Measurements from ENCODE around the gene KITLG.
"Not testable (repeated sequence)": the region's sequence is repeated elsewhere in the genome, so short reads cannot be mapped to it uniquely, and the experiment has no call there.

KITLG gene

DNA sequence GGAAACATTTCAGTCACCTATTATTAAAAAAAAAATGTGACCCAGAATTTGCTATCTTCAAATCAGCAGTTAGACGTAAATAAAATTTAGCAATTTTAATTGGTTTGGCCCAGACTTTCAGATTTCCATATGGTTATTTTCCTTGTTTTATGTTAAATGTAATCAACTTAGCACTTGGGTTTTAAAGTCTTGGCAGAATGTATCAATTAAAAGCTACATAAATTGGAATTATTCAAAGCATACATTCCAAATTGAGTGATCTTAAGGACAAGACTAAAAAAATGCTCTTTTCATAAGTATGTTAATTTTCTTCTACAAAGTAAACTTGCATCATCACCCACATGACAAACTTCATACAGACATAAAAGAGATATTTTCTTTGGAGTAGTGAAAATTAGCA is 3.4 kb downstream of the KITLG start:
- DNase-seq (ENCODE audit: low read depth, low spot score) = no peak

DNA sequence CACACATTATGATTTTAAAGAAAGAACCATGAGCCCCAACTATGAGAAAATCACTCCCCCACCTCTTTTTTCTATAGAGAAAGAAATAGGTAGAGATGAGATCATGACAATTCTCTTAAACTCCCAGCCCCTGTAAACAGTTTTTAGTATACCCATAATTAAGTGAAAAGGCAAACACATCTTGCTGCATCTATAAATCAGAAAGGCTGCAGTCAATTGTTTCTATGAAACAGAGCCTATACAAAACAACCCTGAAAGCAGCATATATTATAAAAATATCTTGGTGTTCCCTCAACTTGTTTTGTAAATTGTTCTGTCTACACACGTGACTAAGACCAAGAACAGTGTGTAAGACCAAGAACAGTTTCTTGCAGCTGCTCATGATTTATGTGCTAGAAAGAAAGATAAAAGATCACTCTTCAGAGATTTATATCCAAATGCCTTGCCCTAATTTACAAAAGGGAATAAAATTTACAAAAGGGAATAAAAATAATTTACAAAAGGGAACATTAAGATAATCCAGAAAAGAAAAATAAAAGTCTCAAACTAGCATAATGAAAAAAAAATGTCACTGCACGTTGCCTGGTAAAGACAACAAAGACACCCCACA is 4.8 kb downstream of the KITLG start:
- no peak for DNase-seq (ENCODE audit: low read depth, low spot score)

DNA sequence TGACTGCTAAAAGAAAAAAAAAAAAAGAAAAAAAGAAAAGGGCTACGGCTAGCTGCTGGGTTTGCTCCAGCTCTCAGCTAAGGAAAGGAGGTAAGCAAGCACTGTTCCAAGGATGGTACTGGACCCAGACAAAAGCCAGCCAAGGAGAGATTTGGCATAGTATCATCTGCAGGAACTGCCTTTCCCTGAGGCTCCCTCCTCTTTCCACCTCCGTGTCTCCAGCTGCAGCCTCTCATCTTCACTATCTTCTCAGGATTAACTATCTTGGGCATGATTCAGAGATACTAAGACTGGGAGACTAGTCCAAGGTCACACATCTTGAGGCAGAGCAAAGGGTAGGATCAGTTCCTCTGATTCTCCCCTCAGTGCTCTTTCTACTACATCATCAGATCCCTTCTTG is 6.0 kb downstream of the KITLG start:
- no peak for DNase-seq (ENCODE audit: low read depth, low spot score)

DNA sequence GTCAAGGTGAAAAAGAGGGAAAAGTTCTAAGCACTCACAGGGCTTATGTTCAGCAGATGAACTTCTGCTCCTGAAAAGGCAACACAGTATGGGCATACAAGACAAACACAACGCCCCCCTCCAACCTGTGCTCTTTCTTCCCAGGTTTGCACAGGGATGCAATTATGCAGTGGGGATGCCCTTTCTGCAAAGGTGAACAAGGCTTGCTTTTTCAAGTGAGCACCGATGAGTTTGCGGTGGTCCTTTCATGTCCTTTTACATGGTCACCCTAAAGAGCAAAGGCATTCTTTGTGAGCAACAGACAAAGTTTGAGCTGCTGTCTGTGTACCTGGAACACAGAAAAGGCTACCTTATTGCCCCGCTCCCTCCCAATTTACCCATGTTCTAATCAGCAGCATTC is 6.7 kb downstream of the KITLG start:
- DNase-seq (ENCODE audit: low read depth, low spot score) = no peak

DNA sequence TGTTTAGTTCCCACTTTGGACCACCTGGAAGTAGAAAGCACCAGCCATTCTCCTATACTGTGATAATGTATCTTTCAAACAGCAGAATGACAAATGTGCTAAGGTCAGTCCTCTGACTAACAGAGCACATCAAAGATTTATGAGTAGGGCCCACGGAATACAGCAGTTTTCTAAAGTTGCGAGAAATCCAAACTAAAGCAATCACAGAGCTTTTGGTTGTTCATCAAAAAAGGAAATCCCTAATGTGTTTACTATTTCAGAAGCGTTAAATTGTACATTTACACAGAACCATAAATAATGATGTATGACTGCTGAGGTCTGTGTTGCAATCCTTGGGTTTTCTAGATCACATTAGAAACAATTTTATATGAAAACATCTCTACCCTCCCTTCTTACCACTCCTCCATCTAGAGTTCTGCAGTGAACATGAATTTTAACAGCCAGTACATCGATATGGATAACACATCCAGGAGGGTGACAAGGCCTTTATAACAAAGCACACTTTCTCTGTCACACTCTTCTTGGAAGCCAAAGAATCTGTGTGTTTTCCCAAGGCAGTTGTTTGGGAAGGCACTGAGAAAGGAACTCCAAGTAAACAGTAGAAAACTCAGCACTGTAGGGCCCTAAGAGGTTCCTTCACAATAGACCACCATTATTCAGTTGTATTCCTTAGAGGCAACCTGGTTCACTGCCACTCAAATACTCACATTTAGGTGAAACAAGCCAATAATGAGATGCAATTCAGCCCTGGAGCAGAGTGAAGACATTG is 7.3 kb downstream of the KITLG start:
- DNase-seq (ENCODE audit: low read depth, low spot score) = no peak

DNA sequence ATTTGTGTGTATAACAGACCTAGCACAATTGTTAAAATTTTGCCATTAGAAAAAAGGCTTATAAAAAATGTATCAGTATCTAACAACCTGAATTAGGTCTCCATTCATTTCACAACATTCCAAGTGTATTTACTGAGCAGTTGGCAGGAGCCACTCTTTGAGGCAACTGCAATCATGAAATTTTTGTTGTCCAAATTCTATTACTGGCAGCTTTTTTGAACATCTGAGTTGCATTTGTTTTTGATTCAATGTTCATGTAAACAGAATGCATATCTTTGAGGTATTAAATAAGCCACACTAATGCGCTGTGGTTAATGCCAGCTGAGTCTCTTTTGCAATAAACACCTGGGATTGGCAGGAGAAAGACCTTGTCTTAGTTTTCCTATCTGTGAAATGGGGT is 8.7 kb downstream of the KITLG start:
- DNase-seq (ENCODE audit: low read depth, low spot score) = no peak

DNA sequence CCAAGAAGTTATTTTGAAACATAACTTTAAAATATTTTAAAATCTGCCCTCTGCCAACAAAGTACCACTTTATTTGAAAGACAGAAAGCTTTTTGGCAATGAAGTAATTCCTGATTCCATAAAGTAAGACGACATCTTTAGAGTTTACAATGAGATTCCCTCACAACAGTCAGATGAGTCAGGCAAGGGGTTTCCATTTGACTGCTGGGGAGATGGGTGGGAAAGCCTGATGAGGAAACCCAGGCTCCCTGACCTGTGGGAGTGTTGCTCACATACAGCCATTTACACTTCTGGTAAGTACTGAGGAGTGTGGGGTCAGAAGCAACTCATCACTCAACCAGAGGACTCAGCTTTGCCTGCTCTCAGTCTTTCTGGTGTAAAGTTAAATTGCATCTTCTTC is 10.2 kb downstream of the KITLG start:
- no peak for DNase-seq (ENCODE audit: low read depth, low spot score)

DNA sequence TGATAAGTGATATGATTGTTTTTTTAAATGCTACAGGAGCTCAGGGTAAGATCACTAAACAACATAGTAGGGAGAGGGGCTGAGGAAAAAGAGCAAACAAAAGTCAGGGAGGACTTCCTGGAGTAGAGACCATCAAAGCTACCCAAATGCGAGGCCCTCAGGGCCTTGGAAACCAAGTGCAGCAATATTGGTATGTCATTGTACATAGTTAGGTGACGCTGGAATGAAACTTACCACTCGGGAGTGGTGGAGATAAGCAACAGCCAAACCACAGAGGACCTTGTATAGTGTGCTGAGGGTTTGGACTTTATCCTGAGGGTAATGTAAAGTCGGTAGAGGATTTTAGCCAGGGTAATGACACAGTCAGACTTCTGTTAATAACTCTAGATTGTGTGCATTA is 13.8 kb downstream of the KITLG start:
- DNase-seq (ENCODE audit: low read depth, low spot score) = no peak

DNA sequence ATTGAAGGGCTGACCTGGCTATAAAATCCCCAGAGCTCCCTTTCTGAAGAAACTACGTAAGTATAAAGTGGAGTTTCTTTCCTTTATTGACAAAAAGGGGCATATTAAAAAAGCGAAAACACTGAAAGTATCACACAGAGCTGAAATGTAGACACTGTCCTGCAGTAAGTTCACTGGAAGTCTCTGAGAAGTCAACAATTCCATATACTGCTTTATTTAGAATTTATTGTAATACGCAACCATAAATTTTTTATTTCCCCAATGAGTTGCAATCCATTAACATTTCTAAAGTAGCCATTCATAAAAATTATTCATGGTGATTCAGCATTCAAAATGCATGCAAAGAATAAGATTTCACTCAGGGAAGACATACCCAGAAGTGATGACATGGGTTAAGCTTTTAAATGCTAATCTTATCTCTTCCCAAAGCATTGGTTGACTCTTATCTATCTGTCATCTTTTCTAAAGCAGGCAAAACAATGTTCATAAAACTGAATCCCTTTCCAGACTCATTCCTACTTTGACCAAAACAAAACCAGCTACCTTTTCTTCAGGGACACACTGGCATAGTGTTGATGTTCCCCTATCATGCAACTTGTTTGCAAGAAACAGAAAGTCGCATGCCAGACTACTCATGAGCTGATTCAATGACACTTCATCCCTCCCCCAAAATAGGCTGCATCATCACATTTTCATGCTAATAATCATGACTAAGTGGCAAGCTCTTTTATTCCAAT is 17.3 kb downstream of the KITLG start:
- no peak for DNase-seq (ENCODE audit: low read depth, low spot score)

DNA sequence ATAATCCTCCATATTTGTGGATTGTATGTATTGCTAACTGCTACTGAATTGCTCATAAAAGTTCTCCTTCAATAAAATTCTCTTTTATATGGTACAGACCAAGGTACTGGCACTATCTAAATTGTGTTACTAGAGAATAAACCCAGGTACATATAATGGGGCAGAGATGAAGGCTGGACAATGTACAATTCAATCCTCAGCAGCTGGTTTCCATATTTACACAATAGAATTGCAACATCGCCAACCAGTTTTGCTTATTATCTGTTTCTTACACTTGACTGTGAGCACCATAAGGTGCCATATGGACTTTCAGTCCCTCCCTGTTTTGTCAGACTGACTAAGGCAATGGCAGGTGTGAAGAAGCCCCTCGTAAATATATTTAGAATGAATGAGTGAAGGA is 18.1 kb downstream of the KITLG start:
- no peak for DNase-seq (ENCODE audit: low read depth, low spot score)

DNA sequence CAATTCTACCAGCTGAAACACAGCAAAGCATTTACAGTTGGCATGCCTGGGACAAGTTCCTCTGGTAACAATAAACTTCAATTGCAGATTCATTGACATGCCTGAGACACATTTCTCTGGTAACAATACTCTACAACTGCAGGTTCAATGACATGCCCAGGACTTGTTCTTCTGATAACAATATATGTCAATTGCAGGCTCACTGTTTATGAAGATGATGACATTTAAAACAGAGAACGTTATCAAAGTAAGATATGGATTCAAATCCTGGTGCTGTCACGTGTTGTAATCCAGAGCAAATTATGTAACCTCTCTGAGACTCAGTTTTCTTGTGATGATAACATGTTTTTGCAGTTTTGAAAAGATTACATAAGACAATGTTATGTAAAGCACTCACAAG is 20.5 kb downstream of the KITLG start:
- DNase-seq (ENCODE audit: low read depth, low spot score) = no peak

DNA sequence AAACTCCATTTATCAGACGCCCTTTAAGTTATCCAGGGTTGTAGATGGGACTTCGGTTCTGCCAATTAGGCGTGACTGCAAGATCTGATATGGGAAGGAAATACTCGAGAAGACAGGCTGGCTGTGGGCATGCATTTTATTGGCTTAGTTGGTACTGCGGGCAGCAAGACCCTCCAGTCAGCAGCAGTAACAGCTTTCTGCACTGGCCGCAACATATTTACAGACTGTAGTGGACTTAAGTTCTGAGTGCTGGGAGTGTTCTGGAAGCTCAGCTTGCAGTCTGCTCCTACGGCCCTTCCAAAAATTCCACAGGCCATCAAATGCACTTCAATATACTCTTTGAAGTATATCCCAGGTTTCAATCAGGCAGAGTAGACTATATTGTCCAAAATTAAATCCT is 21.1 kb downstream of the KITLG start:
- no peak for DNase-seq (ENCODE audit: low read depth, low spot score)

DNA sequence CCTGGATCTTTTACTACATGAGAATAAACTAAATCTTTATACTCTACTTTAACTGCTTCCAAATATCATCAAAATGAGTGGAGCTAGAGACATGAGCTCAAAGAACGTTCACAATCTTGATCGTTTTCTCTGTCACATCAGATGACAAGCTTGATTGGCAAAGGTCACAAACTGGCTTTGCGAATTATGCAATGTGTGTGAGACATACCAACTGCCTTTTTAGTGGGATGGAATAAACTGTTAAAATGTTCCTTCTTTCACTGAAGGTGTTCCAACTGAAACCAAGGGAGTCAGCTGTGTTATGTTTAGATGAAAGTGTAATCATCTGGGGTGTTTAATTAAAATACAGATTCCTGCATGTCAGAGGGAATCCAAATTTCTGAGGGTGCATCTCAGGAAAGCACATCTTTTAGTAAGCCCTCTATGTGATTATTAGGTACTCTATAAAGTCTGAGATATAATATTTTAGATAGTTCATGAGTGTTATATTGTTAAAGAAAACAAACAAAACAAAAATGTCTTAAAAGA is 21.9 kb downstream of the KITLG start:
- no peak for DNase-seq (ENCODE audit: low read depth, low spot score)

DNA sequence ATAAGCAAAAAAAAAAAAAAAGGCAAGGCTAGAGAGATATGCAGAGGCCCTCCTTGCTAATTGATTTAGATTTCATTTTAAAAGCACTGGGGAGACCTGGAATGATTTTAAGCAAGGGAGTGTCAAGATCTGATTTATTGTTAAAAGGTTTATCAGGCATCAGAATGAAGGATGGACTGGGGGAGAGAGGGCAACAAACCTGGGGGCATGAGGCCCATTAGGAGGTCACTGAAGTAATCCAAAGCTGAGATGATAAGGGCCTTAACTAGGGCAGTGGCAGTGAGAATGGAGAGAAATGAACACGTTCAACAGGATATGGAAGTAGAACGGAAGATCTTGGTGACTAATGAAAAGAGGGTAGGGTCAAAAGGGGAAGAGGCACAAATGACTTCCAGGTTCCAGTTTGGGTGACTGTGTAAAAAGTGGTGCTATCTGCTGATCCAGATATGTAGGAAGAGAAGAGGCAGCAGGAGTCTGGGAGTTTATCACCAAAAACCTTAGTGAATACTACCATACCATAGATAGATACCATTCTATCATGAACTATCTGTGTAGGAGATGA is 24.0 kb downstream of the KITLG start:
- DNase-seq (ENCODE audit: low read depth, low spot score) = no peak

DNA sequence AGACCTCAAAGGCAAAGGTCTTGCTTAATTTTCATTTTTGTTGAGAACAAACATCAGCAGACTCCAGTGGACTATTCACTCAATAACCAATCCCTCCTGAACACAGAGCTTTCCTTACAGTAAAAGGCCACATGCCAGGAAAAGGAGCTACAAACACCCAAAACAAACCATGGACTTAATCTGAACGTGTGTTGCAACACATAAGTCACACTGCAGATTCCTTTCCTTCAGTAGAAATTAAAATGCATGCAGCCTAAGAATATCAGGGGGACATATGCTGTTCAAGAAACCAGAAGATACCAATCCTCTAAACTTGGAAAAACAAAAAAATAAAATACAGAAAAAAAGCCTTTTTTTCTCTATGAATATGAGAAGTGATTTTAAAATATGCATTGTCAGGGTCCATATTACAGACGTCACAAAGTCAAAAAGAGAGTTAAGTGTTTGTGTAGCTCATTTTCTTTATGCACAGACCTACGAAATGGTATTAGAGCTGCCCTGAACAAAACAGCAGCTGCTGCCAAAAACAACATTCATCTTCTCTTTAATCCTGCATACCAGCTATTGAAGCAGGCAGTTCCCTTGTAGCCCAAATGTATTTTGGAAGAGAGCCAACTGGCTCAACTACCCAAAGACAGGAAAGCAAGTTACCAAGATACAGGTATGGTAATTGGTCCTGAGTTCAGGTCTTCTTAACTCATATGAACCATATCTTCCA is 26.2 kb downstream of the KITLG start:
- DNase-seq (ENCODE audit: low read depth, low spot score) = peak; percentile 72

DNA sequence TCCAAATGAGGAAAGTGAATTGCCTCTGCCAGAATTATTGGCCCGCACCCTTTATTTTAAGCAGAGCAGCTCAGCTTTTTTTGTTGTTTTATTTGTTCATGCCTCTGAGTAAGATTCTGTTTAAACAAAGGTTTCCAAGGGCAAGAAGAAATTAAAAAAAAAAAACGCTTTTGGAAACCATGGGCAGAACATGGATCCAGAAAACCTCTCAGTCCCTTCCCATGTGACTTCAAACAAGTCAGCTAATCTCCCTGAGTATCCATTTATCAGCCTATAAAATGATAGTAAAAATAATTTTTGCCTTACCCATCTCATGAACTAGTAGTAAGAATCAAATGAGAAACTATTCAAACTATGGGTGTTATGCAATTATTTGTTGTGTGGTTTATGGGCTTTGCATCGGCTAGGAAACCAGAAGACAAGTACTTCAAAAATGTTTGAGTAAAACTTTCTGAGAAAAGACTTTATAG is 27.6 kb downstream of the KITLG start:
- no peak for DNase-seq (ENCODE audit: low read depth, low spot score)

DNA sequence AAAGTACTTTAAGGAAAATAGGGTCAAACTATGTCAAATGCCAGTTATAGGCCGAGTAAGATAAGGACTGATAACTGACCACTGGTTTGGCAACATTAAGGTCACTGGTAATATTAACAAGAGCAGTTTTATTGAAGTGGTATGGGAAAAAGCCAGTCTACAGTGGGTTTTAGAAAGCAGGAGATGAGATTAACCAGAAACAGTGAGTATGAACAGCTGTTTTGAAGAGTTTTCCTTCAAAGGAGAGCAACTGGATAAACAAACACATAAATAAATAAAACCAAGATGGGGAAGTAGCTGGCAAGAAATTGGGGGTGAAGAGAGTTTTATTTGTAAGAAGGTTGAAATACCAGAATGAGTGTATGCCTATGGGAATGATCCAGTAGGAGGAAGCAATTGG is 30.3 kb downstream of the KITLG start:
- no peak for DNase-seq (ENCODE audit: low read depth, low spot score)

DNA sequence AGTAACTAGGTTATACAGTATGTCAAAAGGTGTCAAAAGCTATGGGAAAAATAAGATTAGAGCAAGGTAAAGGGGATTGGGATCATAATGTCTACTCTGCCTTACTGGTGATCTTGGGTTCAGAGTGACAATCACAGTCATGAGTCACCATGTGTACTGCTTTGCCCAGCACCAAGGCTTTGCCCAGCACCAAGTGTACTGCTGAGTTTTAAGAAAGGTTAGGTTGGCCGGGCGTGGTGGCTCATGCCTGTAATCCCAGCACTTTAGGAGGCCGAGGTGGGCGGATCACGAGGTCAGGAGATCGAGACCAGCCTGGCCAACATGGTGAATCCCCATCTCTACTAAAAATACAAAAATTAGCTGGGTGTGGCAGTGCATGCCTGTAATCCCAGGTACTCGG is 32.3 kb downstream of the KITLG start:
- DNase-seq (ENCODE audit: low read depth, low spot score) = not testable (repeated sequence)

DNA sequence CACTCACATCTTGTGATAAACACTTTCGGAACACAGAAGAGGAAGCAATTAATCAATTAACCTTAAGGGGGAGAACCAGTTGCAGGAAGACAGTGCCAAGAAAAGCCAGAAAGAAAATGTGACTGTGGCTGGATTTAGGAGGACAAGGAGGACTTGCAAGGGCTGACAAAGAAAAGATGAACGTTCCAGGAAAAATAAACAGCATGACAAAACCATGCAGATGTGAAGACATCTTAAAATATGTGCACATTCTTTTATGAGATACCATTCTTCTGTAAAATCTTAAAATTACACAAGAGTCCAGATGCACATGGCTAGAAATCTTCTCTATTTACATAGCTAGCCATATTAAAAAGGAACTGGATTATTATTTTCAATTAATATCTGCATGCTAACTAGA is 33.4 kb downstream of the KITLG start:
- DNase-seq (ENCODE audit: low read depth, low spot score) = no peak

DNA sequence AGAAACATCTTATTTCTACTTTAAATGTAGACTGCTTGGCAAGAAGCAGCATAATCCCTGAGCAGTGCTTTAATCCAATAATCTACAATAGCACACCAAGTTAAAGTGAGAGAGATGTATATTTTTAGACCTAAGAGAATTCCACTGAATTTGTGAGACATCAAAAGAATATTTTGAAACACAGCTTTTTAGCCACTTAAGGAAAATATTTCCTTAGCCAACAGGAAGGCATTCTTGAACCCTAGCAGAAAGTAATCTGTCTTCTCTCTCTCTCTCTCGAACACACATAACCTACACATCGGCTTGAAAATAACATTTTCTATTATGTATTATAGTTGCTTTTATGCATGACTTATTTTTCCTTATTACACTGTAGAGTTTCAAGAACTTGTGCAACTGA is 34.0 kb downstream of the KITLG start:
- DNase-seq (ENCODE audit: low read depth, low spot score) = no peak
